HG03045 (cell line): Measurements from ENCODE around the gene METTL25B.
"Not testable (repeated sequence)": the region's sequence is repeated elsewhere in the genome, so short reads cannot be mapped to it uniquely, and the experiment has no call there.

ENCODE experiments used
- ATAC-seq: cut with Tn5 transposase; IDR thresholded peaks from one replicate; pipeline ENCODE4 v1.9.1; 2021; ENCODE audit warnings: mild to moderate bottlenecking, moderate library complexity; ENCODE audit not compliant: unreplicated experiment

Gene METTL25B

GRCh38 chr1:156747742-156748669 is 19.7 kb downstream of the METTL25B start:
- ATAC-seq: no peak

- no peak for ATAC-seq
Observed at GRCh38 chr1:156748670-156749418, 20.6 kb downstream of the METTL25B start.

GRCh38 chr1:156749419-156750118 is 21.3 kb downstream of the METTL25B start:
- no peak for ATAC-seq

DNA sequence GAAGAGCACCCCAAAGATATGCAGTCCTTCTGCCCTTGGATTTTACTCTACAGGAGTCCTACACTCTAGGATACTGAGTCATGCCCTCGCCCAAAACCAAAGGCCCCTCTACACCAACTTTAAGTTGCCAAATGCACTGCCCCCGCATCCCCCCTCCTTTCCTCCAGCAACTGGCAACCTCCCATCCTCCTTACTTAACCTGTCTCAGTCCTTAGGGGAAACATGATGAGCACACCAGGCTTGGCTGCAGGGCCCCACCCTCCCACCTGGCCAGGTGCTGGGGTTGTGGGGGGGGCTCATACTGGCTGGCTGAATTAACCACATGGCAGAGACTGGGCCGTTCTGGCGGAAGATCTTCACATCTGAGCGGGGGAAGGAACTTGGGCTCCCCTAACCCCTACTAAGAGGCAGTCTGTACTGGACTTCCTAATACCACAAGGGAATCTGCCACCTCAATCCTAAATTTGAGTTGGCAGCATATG is 22.0 kb downstream of the METTL25B start:
- ATAC-seq: no peak

DNA sequence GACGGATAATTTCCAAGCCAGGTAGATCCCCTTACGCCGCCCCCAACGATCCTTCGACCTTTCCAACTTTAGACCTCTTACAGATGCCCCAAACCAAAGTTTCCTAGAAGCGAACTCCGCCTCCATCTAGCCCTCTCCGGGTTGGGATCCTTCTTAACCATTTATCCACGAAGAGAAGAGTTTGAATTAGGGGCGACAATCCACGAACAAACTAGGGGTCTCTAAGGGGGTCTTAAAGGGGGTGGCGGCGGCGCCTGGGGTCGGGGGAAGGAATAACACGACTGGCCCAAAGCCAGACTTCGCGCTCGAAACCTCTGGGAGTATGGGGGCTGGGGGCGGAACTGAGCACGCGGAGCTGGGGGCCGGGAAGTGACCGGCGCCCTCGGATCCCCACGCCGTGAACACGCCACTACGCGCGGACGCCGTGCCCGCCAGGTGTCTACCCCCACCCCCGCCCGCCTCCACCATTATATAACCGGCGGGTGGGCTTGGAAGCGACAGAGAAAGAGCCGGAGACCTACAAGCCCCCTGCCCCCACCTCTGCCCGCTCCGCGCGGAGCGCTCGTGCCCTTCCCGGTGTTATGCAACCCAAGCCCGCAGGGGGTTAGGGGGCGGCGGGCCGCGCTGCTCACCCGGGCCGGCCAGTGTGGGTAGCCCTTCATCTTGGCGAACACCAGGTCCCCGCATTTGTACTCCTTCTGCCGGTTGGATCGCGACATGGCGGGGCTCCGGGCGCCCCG is 22.6 kb downstream of the METTL25B start:
- ATAC-seq: peak; percentile 13

GRCh38 chr1:156751451-156751756 is 23.1 kb downstream of the METTL25B start, which contains the start of gene HDGF:
TSS of gene HDGF (minus strand) at chr1:156751675. CDS start at chr1:156751429, 246 bp downstream.
- peak; percentile 15 for ATAC-seq

DNA sequence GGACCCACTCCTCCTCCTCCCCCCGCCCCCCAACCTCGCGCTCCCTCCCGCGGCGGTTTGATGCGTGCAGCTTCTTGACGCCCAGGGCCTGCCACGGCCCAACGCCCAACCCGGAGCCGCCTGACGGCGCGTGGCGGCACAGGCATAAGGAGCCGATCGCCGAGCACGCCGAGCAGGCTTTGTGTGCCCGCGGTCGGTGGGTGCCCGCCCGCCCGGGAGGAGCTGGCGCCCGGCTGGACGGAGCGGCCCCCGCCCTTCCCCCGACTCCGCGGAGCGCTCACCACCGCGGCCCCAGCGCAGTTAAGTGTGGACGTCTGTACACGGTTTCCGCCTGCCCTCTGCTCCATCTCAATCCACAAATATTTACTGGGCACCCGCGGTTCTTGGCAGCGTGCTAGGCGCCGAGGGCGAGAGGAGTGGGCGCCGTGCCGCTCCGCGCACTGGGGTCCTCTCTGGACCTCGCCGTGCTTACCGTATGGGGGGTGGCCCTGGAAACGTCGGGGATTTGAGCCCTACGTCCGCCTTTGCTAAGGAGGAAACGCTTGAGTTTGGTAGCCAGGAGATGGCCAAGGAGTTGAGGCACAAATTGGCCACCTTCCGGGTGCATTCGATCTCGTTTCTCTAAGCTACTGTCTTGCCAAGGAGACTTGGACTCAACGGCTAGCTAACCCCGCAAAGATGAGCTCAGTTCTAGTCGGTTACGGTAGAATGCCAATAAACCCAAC is 23.6 kb downstream of the METTL25B start:
- peak; percentile 74 for ATAC-seq

- ATAC-seq: no peak
Observed at GRCh38 chr1:156752843-156753482, 24.7 kb downstream of the METTL25B start.

DNA sequence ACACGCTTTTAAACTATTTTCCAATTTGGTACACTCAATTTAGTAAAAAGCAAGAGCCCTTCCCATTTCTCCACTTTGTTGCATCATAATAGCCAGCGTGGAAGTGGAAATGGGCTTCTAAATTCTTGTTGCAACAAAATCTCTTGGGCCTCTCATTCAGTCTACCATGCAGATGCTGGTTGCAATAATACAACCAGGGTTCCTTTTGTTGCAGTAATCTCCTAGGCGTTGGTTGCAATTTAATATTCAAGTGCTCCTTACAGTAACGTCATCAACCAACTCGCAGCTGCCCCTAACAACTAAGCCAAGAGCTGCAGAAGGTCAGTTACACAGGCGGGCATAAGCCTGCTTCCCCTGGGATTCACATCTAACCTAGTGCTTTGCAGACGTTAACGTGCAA is 25.9 kb downstream of the METTL25B start:
- ATAC-seq: no peak

DNA sequence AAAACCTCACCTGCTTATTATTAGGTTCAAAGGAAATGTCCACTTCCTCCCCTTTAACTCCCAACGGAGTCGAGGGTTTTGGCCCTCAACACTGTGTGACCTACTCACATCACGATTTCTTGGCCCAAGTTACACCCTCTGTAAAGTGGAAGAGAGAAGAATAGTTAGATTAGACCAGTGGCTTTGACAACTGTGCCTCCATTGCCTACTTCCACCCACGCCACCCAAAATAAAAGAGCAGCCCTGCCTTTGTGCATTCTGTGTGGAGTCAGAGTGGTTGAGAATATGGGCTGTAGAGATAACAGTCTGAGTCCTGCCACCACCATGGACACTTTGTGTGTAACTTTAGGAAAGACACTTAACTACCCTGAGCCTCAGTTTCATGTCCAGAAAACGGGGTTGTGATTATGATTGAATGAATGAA is 27.3 kb downstream of the METTL25B start:
- ATAC-seq: no peak

- ATAC-seq: no peak
Observed at GRCh38 chr1:156756355-156756754, 28.1 kb downstream of the METTL25B start.

- not testable (repeated sequence) for ATAC-seq
Observed at GRCh38 chr1:156757572-156758253, 29.4 kb downstream of the METTL25B start.

DNA sequence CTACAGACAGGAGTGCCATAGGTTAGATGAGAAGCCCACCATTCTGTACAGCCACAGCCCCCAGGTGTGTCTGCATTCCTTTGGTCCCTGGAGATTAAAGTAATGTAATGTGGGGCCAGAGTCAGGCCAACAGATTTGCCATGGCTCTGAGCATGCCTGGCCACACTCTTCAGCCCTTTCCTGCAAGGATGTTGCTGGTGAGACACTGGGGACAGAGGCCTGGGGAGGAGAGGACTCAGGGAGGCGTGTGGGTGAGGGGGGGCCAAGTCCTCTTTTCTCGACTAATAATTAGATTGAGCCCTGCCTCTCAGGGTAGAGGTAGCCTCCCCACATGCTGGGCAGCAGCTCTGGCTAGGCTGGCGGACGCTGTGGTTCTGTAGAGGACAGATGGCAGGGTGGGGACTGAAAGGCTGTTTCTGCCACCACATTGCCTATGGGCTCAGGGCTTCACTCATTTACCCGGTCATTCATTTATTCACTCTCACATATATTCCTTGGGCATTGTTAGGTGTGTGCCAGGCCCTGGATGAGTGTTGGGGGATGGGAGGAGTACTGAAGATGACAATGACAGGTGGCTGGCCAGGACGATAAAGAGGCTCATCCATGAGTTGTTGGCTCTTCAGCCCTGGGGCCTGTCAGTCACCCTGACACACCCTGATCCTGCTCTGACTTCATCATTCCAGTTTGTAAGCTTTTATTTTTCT is 32.0 kb downstream of the METTL25B start:
- no peak for ATAC-seq

GRCh38 chr1:156760796-156761104 is 32.5 kb downstream of the METTL25B start:
- ATAC-seq: no peak

DNA sequence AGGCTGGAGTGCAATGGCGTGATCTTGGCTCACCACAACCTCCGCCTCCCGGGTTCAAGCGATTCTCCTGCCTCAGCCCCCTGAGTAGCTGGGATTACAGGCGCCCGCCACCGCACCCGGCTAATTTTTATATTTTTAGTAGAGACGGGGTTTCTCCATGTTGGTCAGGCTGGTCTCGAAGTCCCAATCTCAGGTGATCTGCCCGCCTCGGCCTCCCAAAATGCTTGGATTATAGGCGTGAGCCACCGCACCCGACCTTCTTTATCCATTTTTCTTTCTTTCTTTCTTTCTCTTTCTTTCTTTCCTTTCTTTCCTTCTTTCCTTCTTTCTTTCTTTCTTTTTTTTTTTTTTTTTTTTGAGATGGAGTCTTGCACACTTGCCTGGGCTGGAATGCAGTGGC is 36.9 kb downstream of the METTL25B start:
- not testable (repeated sequence) for ATAC-seq

GRCh38 chr1:156765666-156766065 is 37.4 kb downstream of the METTL25B start:
- ATAC-seq: no peak

DNA sequence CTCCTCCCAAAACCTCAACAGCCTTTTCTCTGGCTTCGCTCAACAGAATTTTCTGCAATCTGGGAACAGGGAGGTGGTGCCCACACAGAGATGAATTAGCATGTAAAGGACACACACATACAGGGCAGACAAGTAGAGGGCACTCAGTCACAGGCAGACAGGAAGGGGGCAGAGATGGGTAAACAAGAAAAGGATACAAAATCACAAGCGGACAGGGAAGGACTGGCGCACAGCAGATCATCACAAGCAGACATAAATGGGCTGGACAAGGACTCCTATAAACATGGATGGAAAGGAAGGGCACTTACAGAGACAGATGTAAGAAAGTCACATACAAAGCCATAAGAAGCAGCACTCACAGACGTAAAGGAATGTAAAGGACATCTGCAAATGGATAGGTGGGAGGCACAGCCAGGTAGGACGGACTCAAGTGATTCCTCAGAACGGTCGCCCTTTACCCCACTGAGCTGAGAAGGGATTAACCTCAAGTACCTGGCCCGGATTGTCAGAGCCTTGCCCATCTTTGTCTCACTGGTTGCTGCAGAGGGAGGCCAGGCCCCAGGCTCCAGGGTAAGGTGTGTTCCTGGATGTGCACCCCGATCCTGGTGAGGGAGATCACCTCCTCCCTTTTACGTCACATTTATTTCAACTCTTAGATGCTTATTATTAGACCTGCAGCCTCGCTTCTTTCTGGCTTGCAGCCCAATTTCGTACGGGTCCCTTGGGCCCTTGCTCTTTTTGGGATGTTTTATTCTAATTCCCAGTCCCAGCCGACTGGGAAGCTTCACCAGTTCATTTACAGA is 38.2 kb downstream of the METTL25B start:
- peak; percentile 8 for ATAC-seq
